IMR-90 (cell line): ENCODE measurements around the gene HSF2BP. TPM values are rescaled to one million over a fixed set of nuclear protein-coding genes. Genes with fewer than 3 reads are reported as not detected.

Experiments
- ATAC-seq: fragments of 200-7000 bp; cut with Tn5 transposase; 2 replicates; pipeline ENCODE4 v1.9.1; 2020; ENCODE audit warnings: low read depth, mild to moderate bottlenecking, moderate library complexity
- BruUV-seq: library from RNA; stranded (reverse); fragments of 400-500 nt; replicated peaks from 2 replicates; lab custom pipeline; 2021; lab: Mats Ljungman, UMichigan
- CTCF ChIA-PET: fragments of 300-600 bp; formaldehyde crosslinking; extraction: SDS; loops from one replicate; lab custom pipeline; 2021; ENCODE audit warnings: antibody characterized with exemption; lab: Yijun Ruan, JAX
- POLR2A ChIA-PET: fragments of 300-600 bp; sonication (Branson Sonifier 250); formaldehyde crosslinking; loops from one replicate; lab custom pipeline; 2022; ENCODE audit warnings: antibody characterized with exemption; ENCODE audit not compliant: unreplicated experiment; lab: Charles Lee
- DNase-seq: peaks from one replicate; pipeline ENCODE4 v3.0.0; 2013
- H2AFZ ChIP-seq: replicated peaks from 2 replicates; pipeline ENCODE3; 2013; ENCODE audit warnings: low read length, mild to moderate bottlenecking; ENCODE audit not compliant: poor library complexity
- H2AK5ac ChIP-seq: 2 replicates; pipeline ENCODE4 v1.6.1; 2013; ENCODE audit warnings: low read depth, low read length, inconsistent platforms
- H2AK9ac ChIP-seq: replicated peaks from 2 replicates; pipeline ENCODE3; 2013; ENCODE audit warnings: mild to moderate bottlenecking, low read depth, low read length, moderate library complexity; ENCODE audit not compliant: poor library complexity
- H2BK120ac ChIP-seq: 2 replicates; pipeline ENCODE4 v1.6.1; 2013; ENCODE audit warnings: low read depth, low read length, inconsistent platforms
- H2BK15ac ChIP-seq: 3 replicates; pipeline ENCODE4 v1.6.1; 2013; ENCODE audit warnings: low read depth, low read length, inconsistent platforms
- H2BK20ac ChIP-seq: 2 replicates; pipeline ENCODE4 v1.6.1; 2013; ENCODE audit warnings: low read depth, mild to moderate bottlenecking, inconsistent platforms, low read length, moderate library complexity
- H2BK5ac ChIP-seq: 2 replicates; pipeline ENCODE4 v1.6.1; 2013; ENCODE audit warnings: mild to moderate bottlenecking, low read depth, low read length, inconsistent platforms; ENCODE audit not compliant: poor library complexity, severe bottlenecking
- H3K14ac ChIP-seq: replicated peaks from 2 replicates; pipeline ENCODE4 v1.6.1; 2013; ENCODE audit warnings: low read depth, low read length, inconsistent platforms
- H3K18ac ChIP-seq: 2 replicates; pipeline ENCODE4 v1.6.1; 2013; ENCODE audit warnings: low read depth, low read length, control low read depth
- H3K23ac ChIP-seq: 2 replicates; pipeline ENCODE4 v1.6.1; 2013; ENCODE audit warnings: low read depth, low read length, inconsistent platforms
- H3K27ac ChIP-seq: 2 replicates; pipeline ENCODE4 v1.5.1; 2013; ENCODE audit warnings: mild to moderate bottlenecking, control low read depth, low read length; ENCODE audit not compliant: insufficient read depth
- H3K27me3 ChIP-seq: 2 replicates; pipeline ENCODE4 v1.6.1; 2013; ENCODE audit warnings: low read length; ENCODE audit not compliant: control insufficient read depth, insufficient read depth
- H3K36me3 ChIP-seq: 2 replicates; pipeline ENCODE4 v1.6.1; 2013; ENCODE audit warnings: low read length, mixed read lengths; ENCODE audit not compliant: control insufficient read depth, insufficient read depth
- H3K4ac ChIP-seq: 2 replicates; pipeline ENCODE4 v1.6.1; 2013; ENCODE audit warnings: low read depth, low read length, inconsistent platforms
- H3K4me1 ChIP-seq: 2 replicates; pipeline ENCODE4 v1.6.1; 2013; ENCODE audit warnings: low read length, mixed read lengths; ENCODE audit not compliant: control insufficient read depth, insufficient read depth
- H3K4me2 ChIP-seq: 2 replicates; pipeline ENCODE4 v1.6.1; 2013; ENCODE audit warnings: low read depth, mild to moderate bottlenecking, control low read depth, low read length, moderate library complexity
- H3K4me3 ChIP-seq: 2 replicates; pipeline ENCODE4 v1.5.1; 2013; ENCODE audit warnings: low read depth, mild to moderate bottlenecking, control low read depth, low read length, moderate library complexity; ENCODE audit not compliant: insufficient read depth
- H3K56ac ChIP-seq: 2 replicates; pipeline ENCODE4 v1.6.1; 2013; ENCODE audit warnings: low read length, inconsistent platforms; ENCODE audit not compliant: insufficient read depth; ENCODE audit errors: extremely low read depth
- H3K79me1 ChIP-seq, 2 experiments: 2 replicates each; pipeline ENCODE4 v1.6.1; 2013; ENCODE audit warnings: low read length in 2 of 2, inconsistent platforms in 1 of 2, low read depth in 1 of 2
- H3K9ac ChIP-seq: 2 replicates; pipeline ENCODE4 v1.6.1; 2013; ENCODE audit warnings: low read depth, low read length, control low read depth
- H3K9me1 ChIP-seq: 2 replicates; pipeline ENCODE4 v1.6.1; 2013; ENCODE audit warnings: low read length, inconsistent platforms; ENCODE audit not compliant: insufficient read depth
- H3K9me3 ChIP-seq: 2 replicates; pipeline ENCODE4 v1.6.1; 2013; ENCODE audit warnings: low read length; ENCODE audit not compliant: control insufficient read depth, insufficient read depth
- H4K20me1 ChIP-seq: 2 replicates; pipeline ENCODE4 v1.6.1; 2013; ENCODE audit warnings: low read length, inconsistent platforms; ENCODE audit not compliant: insufficient read depth
- H4K5ac ChIP-seq: 2 replicates; pipeline ENCODE4 v1.6.1; 2013; ENCODE audit warnings: mild to moderate bottlenecking, low read depth, low read length, control low read depth
- H4K8ac ChIP-seq, 2 experiments: 2 replicates each; pipeline ENCODE4 v1.6.1; 2013; ENCODE audit warnings: low read depth in 2 of 2, low read length in 2 of 2, control low read depth in 1 of 2, inconsistent platforms in 1 of 2
- H4K91ac ChIP-seq: 2 replicates; pipeline ENCODE4 v1.6.1; 2013; ENCODE audit warnings: low read depth, low read length, inconsistent platforms; ENCODE audit not compliant: insufficient read depth
- CEBPB ChIP-seq: IDR thresholded peaks from 2 replicates; pipeline ENCODE4 v1.6.1; 2012; ENCODE audit warnings: low read depth, low read length, improper control_type of control experiment
- CHD1 ChIP-seq: IDR thresholded peaks from 2 replicates; pipeline ENCODE4 v1.6.1; 2012; ENCODE audit warnings: low read depth, low read length, improper control_type of control experiment
- FOS ChIP-seq: fragments of 150-350 bp; IDR thresholded peaks from 2 replicates; pipeline ENCODE4 v1.6.1; 2016; ENCODE audit warnings: low read depth, low read length
- MAFK ChIP-seq: IDR thresholded peaks from 2 replicates; pipeline ENCODE4 v1.6.1; 2012; ENCODE audit warnings: low read depth, low read length, improper control_type of control experiment
- MAZ ChIP-seq: IDR thresholded peaks from 2 replicates; pipeline ENCODE4 v1.6.1; 2012; ENCODE audit warnings: low read depth, mild to moderate bottlenecking, low read length, improper control_type of control experiment, moderate library complexity, borderline replicate concordance
- MXI1 ChIP-seq: IDR thresholded peaks from 2 replicates; pipeline ENCODE4 v1.6.1; 2012; ENCODE audit warnings: low read depth, mild to moderate bottlenecking, low read length, moderate library complexity, borderline replicate concordance
- NFE2L2 ChIP-seq: fragments of 150-350 bp; IDR thresholded peaks from 2 replicates; pipeline ENCODE4 v1.6.1; 2016; ENCODE audit warnings: low read depth, mild to moderate bottlenecking, low read length
- POLR2A ChIP-seq: IDR thresholded peaks from 2 replicates; pipeline ENCODE4 v1.6.1; 2012; ENCODE audit warnings: mild to moderate bottlenecking, low read depth, low read length
- RAD21 ChIP-seq: IDR thresholded peaks from 2 replicates; pipeline ENCODE4 v1.6.1; 2012; ENCODE audit warnings: low read length, improper control_type of control experiment
- RCOR1 ChIP-seq: IDR thresholded peaks from 2 replicates; pipeline ENCODE4 v1.6.1; 2012; ENCODE audit warnings: mild to moderate bottlenecking, low read length, improper control_type of control experiment; ENCODE audit not compliant: insufficient replicate concordance
- RFX5 ChIP-seq: IDR thresholded peaks from 2 replicates; pipeline ENCODE4 v1.8.0; 2012; ENCODE audit warnings: low read depth, mild to moderate bottlenecking, low read length, moderate library complexity
- SMC3 ChIP-seq: fragments of 150-350 bp; IDR thresholded peaks from 2 replicates; pipeline ENCODE4 v1.6.1; 2016; ENCODE audit warnings: low read depth, mild to moderate bottlenecking, antibody characterized with exemption, low read length, moderate library complexity
- WGBS, 2 experiments: methylation state at CpG; one replicate each; pipeline versions ENCODE4 v1.1.5 to v1.1.7; 2013; ENCODE audit warnings: missing lambda C conversion rate in 2 of 2; ENCODE audit not compliant: insufficient read length in 1 of 2; ENCODE audit errors: extremely low coverage in 2 of 2; 5-methylcytosine and 5-hydroxymethylcytosine counted together
- dilution Hi-C: fragments of 300-500 bp; cut with HindIII; formaldehyde crosslinking; loops from one replicate; pipeline ENCODE4 v1.14.3; 2018; ENCODE audit warnings: low sequenced_read_pairs; ENCODE audit not compliant: unreplicated experiment
- in situ Hi-C: fragments of 300-500 bp; cut with MboI; formaldehyde crosslinking; loops from 3 replicates; pipeline ENCODE4 v1.14.3; 2019; ENCODE audit warnings: low sequenced_read_pairs, inconsistent platforms, mixed read lengths
- intact Hi-C: fragments of 100-400 bp; cut with micrococcal nuclease; formaldehyde crosslinking; loops from 2 replicates; pipeline ENCODE4 v1.10.0; 2022
- polyA plus RNA-seq, 3 experiments: library from polyadenylated mRNA; depleted of rRNA; stranded (reverse); fragments of >200 nt; gene quantifications; 2 replicates each; pipeline ENCODE4 v1.2.3, GENCODE V29; 2012; ENCODE audit warnings: low replicate concordance in 1 of 3
- total RNA-seq: library from RNA; depleted of rRNA; stranded (reverse); fragments of >200 nt; gene quantifications from 2 replicates; pipeline ENCODE4 v1.2.3, GENCODE V29; 2012
- TF ChIP-seq, protein P1 (sequence below): fragments of 150-350 bp; IDR thresholded peaks from 2 replicates; pipeline ENCODE4 v1.6.1; 2017; ENCODE audit warnings: mild to moderate bottlenecking, antibody characterized with exemption, low read length, low read depth
- TF ChIP-seq, protein P2 (sequence below): conservative IDR thresholded peaks from 2 replicates; pipeline ENCODE4 v1.5.1; 2012; ENCODE audit warnings: mild to moderate bottlenecking, low read depth, low read length, improper control_type of control experiment
- TF ChIP-seq, protein P3 (sequence below): fragments of 150-350 bp; IDR thresholded peaks from 2 replicates; pipeline ENCODE4 v1.6.1; 2016; ENCODE audit warnings: low read depth, mild to moderate bottlenecking, low read length, moderate library complexity, borderline replicate concordance

The HSF2BP gene
- total and polyA plus RNA-seq, 2 of the 4 experiments (the other 2 are of a cell fraction), result 0.87 to 0.90 TPM

DNA sequence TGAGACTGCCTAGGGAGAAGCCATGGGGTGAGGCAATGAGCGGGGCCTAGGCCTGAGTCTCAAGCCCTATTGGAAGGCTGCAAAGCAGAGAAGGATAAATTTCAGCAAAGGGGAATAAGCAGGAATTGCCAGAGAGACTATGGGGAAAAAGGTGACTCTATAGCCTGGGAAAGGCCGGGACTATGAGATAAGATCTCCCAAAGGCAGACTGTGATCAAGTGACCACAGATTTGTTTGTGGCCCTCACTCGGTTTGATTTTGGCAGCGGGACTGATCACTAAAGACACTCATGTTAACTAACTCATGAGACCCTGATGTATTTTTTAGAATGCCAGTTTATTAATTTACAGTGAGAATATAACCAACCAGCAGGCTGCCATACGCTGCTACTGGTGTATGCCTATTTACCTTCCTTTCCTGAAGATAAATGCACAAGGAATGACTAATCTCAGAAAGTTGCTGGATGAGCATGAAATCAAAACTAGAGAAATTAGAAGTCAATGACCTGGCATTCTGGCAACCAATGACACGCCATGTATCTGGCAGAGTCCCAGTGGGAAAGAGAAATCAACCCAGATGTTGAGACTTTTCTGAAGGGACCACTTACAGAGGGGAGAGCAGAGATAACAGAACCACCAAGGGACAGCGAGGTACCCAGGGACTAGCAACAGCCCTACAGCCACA, 4.3 kb downstream of the HSF2BP start:
- Histone ChIP-seq H4K91ac (0 out of 2 replicates have a peak overlapping the region, but pooled peaks have one; percentile 12), H4K8ac (0 out of 4 replicates have a peak overlapping the region, but pooled peaks of 1 of the 2 experiments have one; percentile 4), H3K27ac (no peak overlapping the region)
- no peak for TF ChIP-seq FOS
- no peak for TF ChIP-seq RCOR1
- TF ChIP-seq, protein P1, sequence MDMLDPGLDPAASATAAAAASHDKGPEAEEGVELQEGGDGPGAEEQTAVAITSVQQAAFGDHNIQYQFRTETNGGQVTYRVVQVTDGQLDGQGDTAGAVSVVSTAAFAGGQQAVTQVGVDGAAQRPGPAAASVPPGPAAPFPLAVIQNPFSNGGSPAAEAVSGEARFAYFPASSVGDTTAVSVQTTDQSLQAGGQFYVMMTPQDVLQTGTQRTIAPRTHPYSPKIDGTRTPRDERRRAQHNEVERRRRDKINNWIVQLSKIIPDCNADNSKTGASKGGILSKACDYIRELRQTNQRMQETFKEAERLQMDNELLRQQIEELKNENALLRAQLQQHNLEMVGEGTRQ, result no peak
- no peak for TF ChIP-seq MAFK
- TF ChIP-seq SMC3, result no peak
- no peak for TF ChIP-seq RFX5
- TF ChIP-seq MAZ, result no peak
- no peak for TF ChIP-seq POLR2A
- no peak for TF ChIP-seq CHD1
- TF ChIP-seq CEBPB, result no peak
- TF ChIP-seq MXI1, result no peak
- TF ChIP-seq RAD21, result no peak
- no peak for TF ChIP-seq NFE2L2
- TF ChIP-seq, protein P2, sequence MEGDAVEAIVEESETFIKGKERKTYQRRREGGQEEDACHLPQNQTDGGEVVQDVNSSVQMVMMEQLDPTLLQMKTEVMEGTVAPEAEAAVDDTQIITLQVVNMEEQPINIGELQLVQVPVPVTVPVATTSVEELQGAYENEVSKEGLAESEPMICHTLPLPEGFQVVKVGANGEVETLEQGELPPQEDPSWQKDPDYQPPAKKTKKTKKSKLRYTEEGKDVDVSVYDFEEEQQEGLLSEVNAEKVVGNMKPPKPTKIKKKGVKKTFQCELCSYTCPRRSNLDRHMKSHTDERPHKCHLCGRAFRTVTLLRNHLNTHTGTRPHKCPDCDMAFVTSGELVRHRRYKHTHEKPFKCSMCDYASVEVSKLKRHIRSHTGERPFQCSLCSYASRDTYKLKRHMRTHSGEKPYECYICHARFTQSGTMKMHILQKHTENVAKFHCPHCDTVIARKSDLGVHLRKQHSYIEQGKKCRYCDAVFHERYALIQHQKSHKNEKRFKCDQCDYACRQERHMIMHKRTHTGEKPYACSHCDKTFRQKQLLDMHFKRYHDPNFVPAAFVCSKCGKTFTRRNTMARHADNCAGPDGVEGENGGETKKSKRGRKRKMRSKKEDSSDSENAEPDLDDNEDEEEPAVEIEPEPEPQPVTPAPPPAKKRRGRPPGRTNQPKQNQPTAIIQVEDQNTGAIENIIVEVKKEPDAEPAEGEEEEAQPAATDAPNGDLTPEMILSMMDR, result no peak
- TF ChIP-seq, protein P3, sequence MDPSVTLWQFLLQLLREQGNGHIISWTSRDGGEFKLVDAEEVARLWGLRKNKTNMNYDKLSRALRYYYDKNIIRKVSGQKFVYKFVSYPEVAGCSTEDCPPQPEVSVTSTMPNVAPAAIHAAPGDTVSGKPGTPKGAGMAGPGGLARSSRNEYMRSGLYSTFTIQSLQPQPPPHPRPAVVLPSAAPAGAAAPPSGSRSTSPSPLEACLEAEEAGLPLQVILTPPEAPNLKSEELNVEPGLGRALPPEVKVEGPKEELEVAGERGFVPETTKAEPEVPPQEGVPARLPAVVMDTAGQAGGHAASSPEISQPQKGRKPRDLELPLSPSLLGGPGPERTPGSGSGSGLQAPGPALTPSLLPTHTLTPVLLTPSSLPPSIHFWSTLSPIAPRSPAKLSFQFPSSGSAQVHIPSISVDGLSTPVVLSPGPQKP, result no peak

More for the DNA sequence above, 4.3 kb downstream of the HSF2BP start:
- H3K4me1 ChIP-seq, result peaks cover 7% of the 10 kb centered on the region
- H3K9me3 ChIP-seq, result no peaks in the 10 kb centered on the region
- intact Hi-C loops (no loop called here), in situ Hi-C loops (no loop called here), dilution Hi-C loops (no loop called here)
- no peak overlapping the region for H3K23ac ChIP-seq
- no peak overlapping the region for H2BK15ac ChIP-seq
- 0 out of 2 replicates have a peak overlapping the region, but pooled peaks have one; percentile 40 for H3K14ac ChIP-seq
- H2BK120ac ChIP-seq, result 0 out of 2 replicates have a peak overlapping the region, but pooled peaks have one; percentile 5
- no TSS peak for BruUV-seq
- no peak overlapping the region; the same call in 1 of the 2 replicates for H2AK5ac ChIP-seq
- POLR2A ChIA-PET, result no interaction called here
- no peaks in the 10 kb centered on the region for H3K36me3 ChIP-seq
- peaks cover 0 to 7% of the 10 kb centered on the region in 2 experiments; a peak in 3 of 4 replicates for H3K79me1 ChIP-seq
- no peak overlapping the region for H2BK5ac ChIP-seq
- H2BK20ac ChIP-seq, result peak overlapping the region; percentile 20; the same call in 1 of the 2 replicates
- H3K4ac ChIP-seq, result peak overlapping the region; percentile 9; the same call in 1 of the 2 replicates
- ATAC-seq (peak; percentile 21), DNase-seq (peak; percentile 70)
- 72% methylated on average over 3 of the region's 7 CpGs; no CpG with 5 or more reads in 1 of the 2 experiments for WGBS, 2 experiments
- H4K5ac ChIP-seq, result no peak overlapping the region
- H3K9ac ChIP-seq, result no peak overlapping the region
- no peaks in the 10 kb centered on the region for H3K27me3 ChIP-seq
- no peak overlapping the region for H3K4me2 ChIP-seq
- H2AFZ ChIP-seq, result peak overlapping the region; percentile 46
- H3K9me1 ChIP-seq, result peaks cover 8% of the 10 kb centered on the region; the same call in 1 of the 2 replicates
- no peaks in the 10 kb centered on the region for H4K20me1 ChIP-seq
- CTCF ChIA-PET, result no interaction called here
- no peak overlapping the region for H3K18ac ChIP-seq
- H3K56ac ChIP-seq, result no peak overlapping the region
- peak overlapping the region; percentile 6 for H2AK9ac ChIP-seq
- H3K4me3 ChIP-seq, result no peak overlapping the region
